Measurements from ENCODE around the gene C1QTNF12.

DNA sequence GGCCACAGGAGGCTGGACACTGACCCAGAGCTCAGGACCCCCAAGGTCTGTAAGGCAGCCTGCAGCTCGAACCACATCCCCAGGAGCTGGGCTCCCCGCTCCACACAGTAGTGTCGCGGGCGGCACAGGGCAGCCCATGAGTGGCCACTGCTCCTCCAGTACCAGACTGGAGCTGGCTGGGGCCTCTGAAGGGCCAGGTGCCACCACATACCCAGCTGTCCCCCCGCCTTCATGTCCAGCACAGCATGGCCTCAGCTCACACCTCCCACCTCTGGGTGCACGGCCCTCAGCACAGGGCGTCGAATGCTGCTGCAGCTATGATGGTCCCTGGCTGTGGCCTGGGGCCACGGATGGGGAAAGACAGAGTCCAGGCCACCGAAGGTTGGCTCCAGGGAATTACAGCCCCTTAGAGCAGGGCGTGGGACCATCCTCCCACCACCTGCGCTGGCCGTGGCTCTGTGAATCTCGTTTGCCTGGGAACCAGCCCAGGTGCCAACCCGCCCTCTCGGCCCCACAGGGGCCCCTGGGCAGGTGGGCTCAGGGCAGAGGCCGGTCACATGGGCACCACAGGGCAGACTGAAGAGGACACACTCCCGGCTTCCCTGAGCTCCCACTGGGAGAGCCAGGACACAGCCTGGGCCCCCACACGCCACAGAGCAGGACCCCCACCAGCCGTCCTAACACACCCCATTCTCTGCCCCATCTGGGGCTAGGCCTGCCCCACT, 30.5 kb downstream of the C1QTNF12 start:
- TF ChIP-seq, protein P1, sequence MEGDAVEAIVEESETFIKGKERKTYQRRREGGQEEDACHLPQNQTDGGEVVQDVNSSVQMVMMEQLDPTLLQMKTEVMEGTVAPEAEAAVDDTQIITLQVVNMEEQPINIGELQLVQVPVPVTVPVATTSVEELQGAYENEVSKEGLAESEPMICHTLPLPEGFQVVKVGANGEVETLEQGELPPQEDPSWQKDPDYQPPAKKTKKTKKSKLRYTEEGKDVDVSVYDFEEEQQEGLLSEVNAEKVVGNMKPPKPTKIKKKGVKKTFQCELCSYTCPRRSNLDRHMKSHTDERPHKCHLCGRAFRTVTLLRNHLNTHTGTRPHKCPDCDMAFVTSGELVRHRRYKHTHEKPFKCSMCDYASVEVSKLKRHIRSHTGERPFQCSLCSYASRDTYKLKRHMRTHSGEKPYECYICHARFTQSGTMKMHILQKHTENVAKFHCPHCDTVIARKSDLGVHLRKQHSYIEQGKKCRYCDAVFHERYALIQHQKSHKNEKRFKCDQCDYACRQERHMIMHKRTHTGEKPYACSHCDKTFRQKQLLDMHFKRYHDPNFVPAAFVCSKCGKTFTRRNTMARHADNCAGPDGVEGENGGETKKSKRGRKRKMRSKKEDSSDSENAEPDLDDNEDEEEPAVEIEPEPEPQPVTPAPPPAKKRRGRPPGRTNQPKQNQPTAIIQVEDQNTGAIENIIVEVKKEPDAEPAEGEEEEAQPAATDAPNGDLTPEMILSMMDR (IDR thresholded peaks at IDR 0.05): no peak
- TF ChIP-seq POLR2A (IDR thresholded peaks at IDR 0.05): no peak
- no peak for TF ChIP-seq POLR2AphosphoS5 (IDR thresholded peaks at IDR 0.05)

Data from sigmoid colon (tissue), 4 donors.